CD4-positive, alpha-beta T cell treated with Interleukin-15 for 4 hours (primary cell): ENCODE measurements around the gene ROBO3.

Experiments used
- DNase-seq: peaks from one replicate; pipeline ENCODE4 v3.0.0-alpha.2; 2020; ENCODE audit warnings: low spot score

The ROBO3 gene, protein sequence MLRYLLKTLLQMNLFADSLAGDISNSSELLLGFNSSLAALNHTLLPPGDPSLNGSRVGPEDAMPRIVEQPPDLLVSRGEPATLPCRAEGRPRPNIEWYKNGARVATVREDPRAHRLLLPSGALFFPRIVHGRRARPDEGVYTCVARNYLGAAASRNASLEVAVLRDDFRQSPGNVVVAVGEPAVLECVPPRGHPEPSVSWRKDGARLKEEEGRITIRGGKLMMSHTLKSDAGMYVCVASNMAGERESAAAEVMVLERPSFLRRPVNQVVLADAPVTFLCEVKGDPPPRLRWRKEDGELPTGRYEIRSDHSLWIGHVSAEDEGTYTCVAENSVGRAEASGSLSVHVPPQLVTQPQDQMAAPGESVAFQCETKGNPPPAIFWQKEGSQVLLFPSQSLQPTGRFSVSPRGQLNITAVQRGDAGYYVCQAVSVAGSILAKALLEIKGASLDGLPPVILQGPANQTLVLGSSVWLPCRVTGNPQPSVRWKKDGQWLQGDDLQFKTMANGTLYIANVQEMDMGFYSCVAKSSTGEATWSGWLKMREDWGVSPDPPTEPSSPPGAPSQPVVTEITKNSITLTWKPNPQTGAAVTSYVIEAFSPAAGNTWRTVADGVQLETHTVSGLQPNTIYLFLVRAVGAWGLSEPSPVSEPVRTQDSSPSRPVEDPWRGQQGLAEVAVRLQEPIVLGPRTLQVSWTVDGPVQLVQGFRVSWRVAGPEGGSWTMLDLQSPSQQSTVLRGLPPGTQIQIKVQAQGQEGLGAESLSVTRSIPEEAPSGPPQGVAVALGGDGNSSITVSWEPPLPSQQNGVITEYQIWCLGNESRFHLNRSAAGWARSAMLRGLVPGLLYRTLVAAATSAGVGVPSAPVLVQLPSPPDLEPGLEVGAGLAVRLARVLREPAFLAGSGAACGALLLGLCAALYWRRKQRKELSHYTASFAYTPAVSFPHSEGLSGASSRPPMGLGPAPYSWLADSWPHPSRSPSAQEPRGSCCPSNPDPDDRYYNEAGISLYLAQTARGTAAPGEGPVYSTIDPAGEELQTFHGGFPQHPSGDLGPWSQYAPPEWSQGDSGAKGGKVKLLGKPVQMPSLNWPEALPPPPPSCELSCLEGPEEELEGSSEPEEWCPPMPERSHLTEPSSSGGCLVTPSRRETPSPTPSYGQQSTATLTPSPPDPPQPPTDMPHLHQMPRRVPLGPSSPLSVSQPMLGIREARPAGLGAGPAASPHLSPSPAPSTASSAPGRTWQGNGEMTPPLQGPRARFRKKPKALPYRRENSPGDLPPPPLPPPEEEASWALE (N-terminal part only)

DNA sequence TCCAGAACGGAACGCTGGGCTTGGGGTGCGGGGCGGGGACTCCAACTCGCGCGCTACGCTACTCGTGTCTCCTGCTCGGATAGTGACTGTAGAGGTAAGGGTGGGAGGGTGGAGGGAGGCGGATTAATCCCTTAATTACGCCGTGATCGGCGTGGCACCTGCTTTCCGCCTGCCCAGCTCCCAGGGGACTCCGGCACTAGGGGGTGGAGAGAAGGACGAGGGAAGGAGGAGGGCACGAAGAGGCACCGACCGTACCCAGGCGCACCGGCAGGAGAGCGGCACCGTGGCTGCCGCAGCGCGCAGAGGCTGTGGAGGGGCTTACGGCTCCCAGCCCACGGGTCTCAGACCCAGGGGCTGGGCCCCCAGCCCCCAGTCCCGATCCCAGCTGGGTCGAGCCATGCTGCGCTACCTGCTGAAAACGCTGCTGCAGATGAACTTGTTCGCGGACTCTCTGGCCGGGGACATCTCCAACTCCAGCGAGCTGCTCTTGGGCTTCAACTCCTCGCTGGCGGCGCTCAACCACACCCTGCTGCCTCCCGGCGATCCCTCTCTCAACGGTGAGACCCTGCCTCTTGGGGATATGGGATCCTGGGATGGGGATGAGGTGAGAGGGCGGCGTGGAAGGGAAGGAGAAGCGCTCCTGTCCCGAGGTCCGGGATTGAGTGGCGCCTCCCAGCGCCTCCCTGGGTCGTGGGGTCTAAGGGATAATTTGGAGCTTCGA, at the start of gene ROBO3:
TSS of gene ROBO3 (plus strand) at position 252 of the 721 bp plus-strand sequence. CDS start at position 398, 146 bp downstream.
- no peak for DNase-seq

DNA sequence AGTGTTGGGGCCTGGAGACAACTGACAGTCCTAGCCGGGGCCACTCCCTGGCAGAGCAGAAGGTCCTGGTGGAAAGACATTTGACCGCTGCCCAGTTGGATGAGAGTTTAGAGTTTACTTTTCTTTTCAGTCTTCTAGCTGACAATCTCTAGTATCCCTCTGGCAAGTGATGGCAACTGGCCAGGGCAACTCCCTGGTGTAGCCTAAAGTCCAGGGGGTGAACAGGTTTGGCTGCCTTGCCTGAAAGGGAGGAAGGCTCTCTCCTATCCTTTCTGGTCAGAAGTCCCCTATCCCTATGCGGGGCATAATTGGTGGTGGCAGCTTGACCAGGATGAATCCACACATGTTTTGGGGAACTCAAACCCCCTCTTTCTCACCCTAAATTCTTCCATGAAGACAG, 48.2 kb upstream of the ROBO3 start:
- no peak for DNase-seq

DNA sequence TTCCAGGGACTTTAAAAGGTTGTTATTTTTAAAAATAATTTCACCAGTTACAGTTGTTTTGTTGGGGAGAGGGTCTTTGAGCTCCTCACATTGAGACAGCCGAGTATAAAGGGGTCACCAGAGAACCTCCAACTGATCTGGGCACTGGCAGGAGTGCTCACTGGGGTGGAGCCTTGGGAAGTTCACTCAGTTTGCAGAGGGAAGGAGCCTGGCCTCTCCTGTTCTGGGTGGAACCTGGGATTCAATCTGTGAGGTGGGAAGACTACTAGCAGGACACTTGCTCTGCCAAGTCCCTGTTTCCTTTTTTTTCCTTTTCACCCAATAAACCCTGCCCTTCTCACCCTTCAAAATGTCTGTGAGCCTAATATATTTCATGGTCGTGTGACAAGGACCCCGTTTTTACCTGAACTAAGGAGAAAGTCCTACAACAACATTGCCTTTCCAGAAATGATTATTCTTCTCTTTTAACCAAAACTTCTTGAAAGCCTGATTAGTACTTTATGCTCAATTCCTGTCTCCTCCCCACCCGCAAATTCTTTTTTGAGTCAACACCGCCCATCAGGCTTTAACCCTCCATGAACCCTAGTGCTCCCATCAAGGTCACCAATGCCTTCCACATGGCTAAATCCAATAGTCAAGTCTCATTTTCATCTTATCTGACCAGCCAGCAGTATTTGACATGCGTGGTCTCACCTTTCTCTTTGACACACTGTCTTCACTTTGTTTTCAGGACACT, 43.1 kb upstream of the ROBO3 start:
- no peak for DNase-seq

DNA sequence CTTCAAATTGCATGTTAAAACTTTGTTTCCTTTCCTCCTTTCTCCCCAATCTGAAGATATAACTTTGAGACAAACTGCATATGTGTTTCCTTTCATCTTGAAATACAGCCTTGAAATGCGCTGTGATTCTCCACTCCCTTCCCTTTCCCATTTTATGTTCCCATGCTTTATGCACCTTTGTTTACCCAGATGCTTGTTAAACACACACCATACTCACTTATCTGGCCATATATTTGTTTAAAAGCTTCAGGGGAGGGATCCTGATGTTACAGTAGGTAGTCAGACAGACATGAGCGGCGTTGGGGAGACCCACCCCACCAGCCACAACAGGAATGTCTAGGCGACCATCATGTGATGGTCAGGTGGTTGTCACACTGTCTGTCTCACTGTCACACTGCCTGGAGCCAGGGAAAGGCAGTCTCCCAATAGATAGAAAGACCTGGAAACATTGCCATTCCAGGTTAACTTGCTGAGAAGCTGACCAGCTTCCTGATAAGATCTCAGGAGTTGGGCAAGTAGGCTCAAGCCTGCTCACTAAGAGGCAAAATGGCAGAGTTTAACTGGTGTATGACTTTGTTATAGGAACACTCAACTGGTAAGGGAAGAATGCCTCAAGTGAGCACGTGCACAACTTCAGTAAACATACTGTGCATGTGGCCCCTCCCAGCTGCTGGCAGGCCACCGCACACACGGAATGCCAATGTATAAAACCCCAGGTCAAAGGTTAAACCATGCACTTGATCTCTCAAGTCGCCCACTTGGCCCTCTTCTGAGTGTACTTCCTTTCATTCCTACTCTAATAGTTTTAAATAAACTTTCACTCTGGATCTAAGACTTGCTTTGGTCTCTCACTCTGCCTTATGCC, 41.5 kb upstream of the ROBO3 start:
- no peak for DNase-seq

- DNase-seq, result no peak
These were observed 39.4 kb upstream of the ROBO3 start for GRCh38 chr11:124825876-124826275.

GRCh38 chr11:124829986-124830385, 35.2 kb upstream of the ROBO3 start:
- DNase-seq, result no peak

DNA sequence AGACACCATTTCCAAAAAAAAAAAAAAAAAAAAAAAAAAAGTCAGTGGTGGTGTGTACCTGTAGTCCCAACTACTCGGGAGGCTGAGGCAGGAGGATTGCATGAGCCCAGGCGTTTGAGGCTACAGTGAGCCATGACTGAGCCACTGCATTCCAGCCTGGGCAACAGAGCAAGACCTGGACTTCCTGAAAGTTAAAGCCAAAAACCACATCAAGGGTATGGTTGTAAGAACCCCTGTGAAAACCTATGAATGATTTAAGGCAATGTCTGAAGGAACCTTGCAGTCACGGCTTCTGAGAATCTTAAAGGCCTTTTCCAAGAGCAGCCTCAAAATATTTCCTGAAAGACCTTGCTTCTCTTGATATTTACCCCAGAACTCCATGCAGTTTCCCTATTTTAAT, 34.5 kb upstream of the ROBO3 start:
- DNase-seq, result no peak

DNA sequence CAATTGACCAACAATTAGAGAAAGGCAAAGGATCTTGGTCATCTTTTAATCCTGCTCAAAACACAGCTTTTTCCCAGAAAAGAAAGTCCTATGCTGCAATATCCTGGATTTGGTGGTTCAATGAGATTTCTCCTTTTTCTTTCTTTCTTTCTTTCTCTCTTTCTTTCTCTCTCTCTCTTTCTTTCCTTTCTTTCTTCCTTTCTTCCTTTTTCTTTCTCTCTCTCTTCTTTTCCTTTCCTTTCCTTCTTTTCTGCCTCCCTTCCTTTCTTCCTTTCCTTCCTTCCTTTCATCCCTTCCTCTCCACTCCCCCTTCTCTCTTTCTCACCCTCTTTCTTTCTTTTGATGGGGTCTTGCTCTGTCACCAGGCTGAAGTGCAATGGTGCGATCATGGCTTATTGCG, 33.3 kb upstream of the ROBO3 start:
- no peak for DNase-seq

GRCh38 chr11:124832571-124832970, 32.7 kb upstream of the ROBO3 start:
- no peak for DNase-seq

- DNase-seq, result no peak
These were observed 30.6 kb upstream of the ROBO3 start for GRCh38 chr11:124834526-124835180.

- no peak for DNase-seq
These were observed 29.3 kb upstream of the ROBO3 start for GRCh38 chr11:124835918-124836317.

DNA sequence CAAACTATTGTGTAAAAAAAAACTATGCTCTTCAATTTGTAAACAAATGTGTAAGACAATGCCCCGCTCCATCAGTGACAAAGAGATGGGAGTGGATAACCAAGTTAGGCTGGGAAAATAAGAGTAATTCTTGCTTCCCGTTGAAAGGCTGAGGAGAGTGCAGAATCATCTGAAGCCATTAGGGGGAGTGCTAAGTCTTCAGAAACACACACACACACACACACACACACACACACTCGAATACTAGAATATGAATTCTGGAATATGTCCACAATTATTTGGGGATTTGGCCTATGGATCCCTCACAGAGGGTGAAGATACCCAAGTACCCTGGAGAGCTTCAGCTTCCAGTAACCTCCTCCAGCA, 27.8 kb upstream of the ROBO3 start:
- DNase-seq, result peak; percentile 3

DNA sequence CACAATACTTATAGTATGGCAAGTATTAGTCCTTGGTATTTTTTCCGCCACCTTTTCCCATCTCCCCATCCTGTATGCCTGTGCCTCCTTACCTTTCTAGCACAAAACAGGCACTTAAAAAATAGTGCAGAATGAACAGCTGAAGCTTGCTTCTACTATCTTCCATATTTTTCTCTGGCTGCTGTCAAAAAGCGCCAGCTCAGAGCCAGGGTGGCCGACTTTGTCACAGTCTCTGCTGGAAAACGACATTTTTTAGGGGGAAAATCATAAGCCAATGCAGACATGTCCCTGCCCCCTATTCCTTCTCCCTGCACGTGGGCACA, 26.5 kb upstream of the ROBO3 start:
- DNase-seq, result no peak

DNA sequence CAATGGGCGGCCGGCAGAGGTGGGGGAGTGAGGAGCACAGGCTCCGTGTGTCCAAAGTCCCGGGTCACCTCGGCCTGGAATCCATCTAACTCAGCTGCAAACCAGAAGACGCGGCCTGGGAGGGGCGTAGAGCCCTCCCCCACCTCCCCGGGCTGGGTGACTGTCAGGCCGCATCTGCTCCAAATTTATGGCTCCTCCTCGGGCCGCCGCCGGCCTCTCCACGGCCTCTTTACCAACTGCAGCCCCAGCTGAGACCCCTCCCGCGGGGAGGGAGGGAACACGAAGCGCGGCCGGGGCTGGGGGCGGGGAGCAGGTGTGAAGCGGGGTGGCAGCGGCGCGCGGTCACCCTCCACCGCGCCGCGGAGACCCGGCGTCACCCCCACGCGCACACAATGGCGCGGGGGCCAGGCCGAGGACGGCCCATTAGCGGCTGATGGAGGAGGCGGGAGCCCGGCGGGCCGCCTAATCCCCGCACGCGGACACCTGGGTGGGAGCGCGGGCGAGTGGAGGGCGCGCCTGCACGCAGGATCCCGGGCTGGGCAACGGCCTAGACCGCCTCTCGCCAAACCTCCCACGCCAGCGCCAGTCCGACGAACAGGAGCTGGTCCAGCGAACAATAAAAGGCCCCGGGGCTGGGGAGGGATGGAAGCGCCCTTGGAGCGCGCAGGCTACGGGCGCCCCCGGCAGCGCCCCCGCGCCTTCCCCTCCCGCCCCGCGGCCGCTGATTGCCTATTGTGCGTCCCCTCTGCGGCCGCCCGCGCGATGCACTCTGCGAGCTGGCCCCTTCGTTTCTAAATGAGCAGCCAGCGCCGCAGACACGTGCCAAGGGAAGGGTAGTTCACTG, 25.9 kb upstream of the ROBO3 start:
- DNase-seq, result no peak

DNA sequence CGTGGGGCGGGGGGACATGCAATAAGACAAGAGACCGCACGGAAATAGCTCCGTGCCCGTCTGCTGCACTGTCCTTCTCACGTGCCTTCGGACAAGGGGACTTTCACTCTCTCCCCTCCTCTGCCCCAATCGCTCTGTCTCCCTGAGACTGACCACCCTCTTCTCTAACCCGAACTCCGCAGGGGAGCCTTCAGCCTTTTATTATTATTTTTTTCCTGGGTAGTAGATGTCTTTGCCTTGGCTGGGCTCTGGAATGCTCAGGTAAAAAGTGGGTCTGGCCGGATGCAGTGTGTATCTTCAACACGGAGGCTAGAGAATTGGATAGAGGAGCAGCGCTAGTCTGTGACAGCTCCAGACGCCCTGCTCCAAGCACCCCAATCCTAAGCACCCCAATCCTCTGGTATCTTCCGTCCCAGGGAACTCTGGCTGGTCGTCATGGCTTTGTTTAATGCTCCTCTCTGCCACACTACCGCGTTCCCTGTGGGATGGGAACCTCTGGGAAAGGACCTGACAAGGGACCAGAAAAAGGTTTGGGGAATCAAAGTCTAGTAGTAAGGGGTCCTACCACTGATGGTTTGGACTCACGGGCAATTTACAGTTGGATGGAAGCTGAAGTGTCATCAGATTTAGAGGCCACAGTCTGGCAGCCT, 25.1 kb upstream of the ROBO3 start:
- DNase-seq, result no peak

DNA sequence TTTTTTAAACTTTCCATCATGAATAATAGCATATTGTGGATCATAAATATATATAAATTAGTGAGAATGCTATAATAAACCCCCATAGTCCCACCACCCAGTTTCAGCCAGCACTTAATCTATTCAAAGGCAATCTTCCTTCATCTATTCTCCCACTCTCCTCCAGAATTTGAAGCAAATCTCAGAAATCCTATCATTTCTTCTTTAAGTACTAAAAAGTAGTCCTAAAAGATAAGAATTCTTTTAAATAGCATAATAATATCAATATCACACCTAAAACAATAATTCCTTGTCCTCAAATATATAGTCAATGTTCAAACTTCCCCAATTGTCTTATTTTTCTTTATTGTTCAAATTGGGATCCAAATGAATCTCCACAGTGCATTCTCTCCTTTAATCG, 24.6 kb upstream of the ROBO3 start:
- no peak for DNase-seq

DNA sequence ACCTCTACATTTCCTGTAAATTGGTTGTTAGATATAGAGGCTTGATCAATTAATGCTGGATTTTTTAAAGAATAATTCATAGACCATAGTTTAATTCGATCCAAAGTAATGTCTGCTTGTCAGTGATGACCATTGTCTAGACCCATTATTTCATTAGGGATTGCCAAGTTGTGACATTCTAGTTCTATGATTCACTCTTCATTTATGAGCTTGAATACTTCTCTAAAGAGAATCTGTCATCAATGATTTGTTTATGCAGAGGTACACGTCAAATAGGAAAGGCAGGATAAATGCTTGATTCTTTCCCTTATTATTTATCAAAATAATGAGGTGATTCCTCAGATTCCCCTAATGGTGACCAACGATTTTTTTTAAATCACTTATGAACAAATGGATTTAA, 24.0 kb upstream of the ROBO3 start:
- no peak for DNase-seq

GRCh38 chr11:124841840-124842239, 23.4 kb upstream of the ROBO3 start:
- DNase-seq, result no peak
